HG02759 (cell line): ENCODE results near the gene CD2.
A peak's percentile ranks its signal among the peaks of the same experiment; 100 is the strongest.

Experiments used
- ATAC-seq: cut with Tn5 transposase; IDR thresholded peaks from one replicate; pipeline ENCODE4 v1.9.1; 2021; ENCODE audit warnings: mild to moderate bottlenecking, moderate library complexity; ENCODE audit not compliant: unreplicated experiment

CD2 gene

GRCh38 chr1:116775116-116775752, 21.0 kb downstream of the CD2 start:
- ATAC-seq, result no peak

- no peak for ATAC-seq
Observed at GRCh38 chr1:116777831-116778830, 23.9 kb downstream of the CD2 start.

GRCh38 chr1:116781034-116781433, 26.8 kb downstream of the CD2 start:
- ATAC-seq, result no peak

GRCh38 chr1:116785006-116785405, 30.8 kb downstream of the CD2 start:
- no peak for ATAC-seq

GRCh38 chr1:116786049-116786448, 31.8 kb downstream of the CD2 start:
- no peak for ATAC-seq

- no peak for ATAC-seq
Observed at GRCh38 chr1:116791727-116792126, 37.5 kb downstream of the CD2 start.

- no peak for ATAC-seq
Observed at GRCh38 chr1:116793357-116793935, 39.2 kb downstream of the CD2 start.

- no peak for ATAC-seq
Observed at GRCh38 chr1:116794371-116794770, 40.1 kb downstream of the CD2 start.

GRCh38 chr1:116794804-116795481, 40.7 kb downstream of the CD2 start:
- ATAC-seq, result peak; percentile 93

- no peak for ATAC-seq
Observed at GRCh38 chr1:116795482-116795829, 41.2 kb downstream of the CD2 start.

- ATAC-seq, result no peak
Observed at GRCh38 chr1:116804736-116805135, 50.5 kb downstream of the CD2 start.

- ATAC-seq, result no peak
Observed at GRCh38 chr1:116805398-116805797, 51.2 kb downstream of the CD2 start.

GRCh38 chr1:116806245-116806644, 52.0 kb downstream of the CD2 start:
- peak; percentile 65 for ATAC-seq

GRCh38 chr1:116806671-116807070, 52.4 kb downstream of the CD2 start:
- ATAC-seq, result no peak

GRCh38 chr1:116807394-116808199, 53.4 kb downstream of the CD2 start:
- no peak for ATAC-seq

GRCh38 chr1:116808200-116808847, 54.1 kb downstream of the CD2 start:
- ATAC-seq, result no peak

GRCh38 chr1:116808848-116809508, 54.7 kb downstream of the CD2 start:
- no peak for ATAC-seq

GRCh38 chr1:116811321-116811720, 57.1 kb downstream of the CD2 start:
- no peak for ATAC-seq

GRCh38 chr1:116814926-116815723, 60.9 kb downstream of the CD2 start:
- no peak for ATAC-seq
